Loucy (cell line): ENCODE results near the gene DENND11.

ENCODE experiments used
- H2AFZ ChIP-seq: fragments of 200-600 bp; sonication (generic); 2 replicates; pipeline ENCODE4 v1.6.0; 2016; ENCODE audit warnings: antibody characterized with exemption, mild to moderate bottlenecking, low read length, moderate library complexity
- H3F3A ChIP-seq: fragments of 200-600 bp; 2 replicates; pipeline ENCODE4 v1.6.0; 2016; ENCODE audit warnings: antibody characterized with exemption, low read depth, mild to moderate bottlenecking
- H3K27me3 ChIP-seq: fragments of 200-600 bp; sonication (generic); 2 replicates; pipeline ENCODE4 v1.6.1; 2014; ENCODE audit warnings: low read length, mild to moderate bottlenecking; ENCODE audit not compliant: insufficient read depth, poor library complexity, severe bottlenecking
- H3K36me3 ChIP-seq: fragments of 200-600 bp; sonication (generic); 2 replicates; pipeline ENCODE4 v1.6.1; 2016; ENCODE audit warnings: low read length; ENCODE audit not compliant: insufficient read depth
- H3K4me1 ChIP-seq: fragments of 200-600 bp; sonication (generic); 2 replicates; pipeline ENCODE4 v1.5.1; 2014; ENCODE audit warnings: low read length, mild to moderate bottlenecking; ENCODE audit not compliant: insufficient read depth, poor library complexity, severe bottlenecking
- H3K4me2 ChIP-seq: fragments of 200-600 bp; sonication (generic); 2 replicates; pipeline ENCODE4 v1.6.0; 2014; ENCODE audit warnings: antibody characterized with exemption, low read length, low read depth, mild to moderate bottlenecking; ENCODE audit not compliant: poor library complexity, severe bottlenecking
- H3K4me3 ChIP-seq: fragments of 200-600 bp; sonication (generic); 2 replicates; pipeline ENCODE4 v1.5.1; 2014; ENCODE audit warnings: low read length, mild to moderate bottlenecking, mixed read lengths; ENCODE audit not compliant: poor library complexity, severe bottlenecking
- H3K79me2 ChIP-seq: fragments of 200-600 bp; sonication (generic); 2 replicates; pipeline ENCODE4 v1.6.1; 2014; ENCODE audit warnings: low read length; ENCODE audit not compliant: insufficient read depth
- H3K9ac ChIP-seq: fragments of 200-600 bp; sonication (generic); 2 replicates; pipeline ENCODE4 v1.6.0; 2014; ENCODE audit warnings: mild to moderate bottlenecking, low read depth, low read length, moderate library complexity; ENCODE audit not compliant: poor library complexity, severe bottlenecking
- H3K9me2 ChIP-seq: fragments of 200-600 bp; sonication (generic); replicated peaks from 2 replicates; pipeline ENCODE4 v1.6.1; 2016; ENCODE audit warnings: low read depth, low read length, mixed read lengths
- H3K9me3 ChIP-seq: fragments of 200-600 bp; sonication (generic); 2 replicates; pipeline ENCODE4 v1.6.1; 2014; ENCODE audit warnings: mild to moderate bottlenecking, antibody characterized with exemption, low read length, low read depth; ENCODE audit not compliant: insufficient read depth
- H4K20me1 ChIP-seq: fragments of 200-600 bp; sonication (generic); 2 replicates; pipeline ENCODE4 v1.6.0; 2014; ENCODE audit warnings: antibody characterized with exemption, low read length, mild to moderate bottlenecking; ENCODE audit not compliant: insufficient read depth, poor library complexity, severe bottlenecking
- CTCF ChIP-seq: fragments of 200-600 bp; sonication (generic); conservative IDR thresholded peaks from 2 replicates; pipeline ENCODE4 v1.5.1; 2014; ENCODE audit warnings: mild to moderate bottlenecking, antibody characterized with exemption, low read length
- EZH2phosphoT487 ChIP-seq: fragments of 200-600 bp; IDR thresholded peaks from 2 replicates; pipeline ENCODE4 v1.6.1; 2018; ENCODE audit warnings: antibody characterized with exemption, mild to moderate bottlenecking, moderate library complexity, borderline replicate concordance

Gene DENND11

DNA sequence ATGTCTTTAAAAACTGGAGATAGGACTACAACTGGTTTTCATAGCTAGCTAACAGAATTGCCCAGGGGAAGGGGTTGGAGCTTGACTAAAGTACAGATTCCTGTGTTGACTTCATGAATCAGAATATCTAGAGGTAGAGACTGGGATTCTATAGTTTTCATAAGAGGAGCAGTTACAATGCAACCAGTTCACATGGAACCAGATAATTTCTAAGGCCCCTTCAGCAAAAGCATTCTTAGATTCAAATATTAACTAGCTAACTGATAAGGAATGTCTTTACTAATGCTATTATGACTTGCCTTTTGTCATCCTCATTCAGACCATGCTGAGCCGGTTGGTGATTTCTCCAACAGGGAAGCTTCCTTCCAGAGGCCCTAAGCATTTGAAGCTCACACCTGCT lies 11.9 kb upstream of the DENND11 start:
- TF ChIP-seq EZH2phosphoT487 (no peak), CTCF (no peak)
- Histone ChIP-seq H3K4me3 (no peak overlapping the region), H3K79me2 (no peaks in the 10 kb centered on the region), H3K9me3 (no peaks in the 10 kb centered on the region), H4K20me1 (no peaks in the 10 kb centered on the region), H2AFZ (no peak overlapping the region), H3K4me2 (no peak overlapping the region), H3K27me3 (no peaks in the 10 kb centered on the region), H3K4me1 (no peaks in the 10 kb centered on the region), H3K9ac (no peak overlapping the region), H3K36me3 (no peaks in the 10 kb centered on the region), H3K9me2 (no peaks in the 10 kb centered on the region), H3F3A (no peaks in the 10 kb centered on the region)

GRCh38 chr7:141712603-141713255 lies 10.8 kb upstream of the DENND11 start:
- no peak overlapping the region for H3K9ac ChIP-seq
- no peaks in the 10 kb centered on the region for H3K79me2 ChIP-seq
- H3K4me2 ChIP-seq = no peak overlapping the region
- H3F3A ChIP-seq = no peaks in the 10 kb centered on the region
- no peaks in the 10 kb centered on the region for H3K4me1 ChIP-seq
- H4K20me1 ChIP-seq = no peaks in the 10 kb centered on the region
- no peaks in the 10 kb centered on the region for H3K36me3 ChIP-seq
- TF ChIP-seq EZH2phosphoT487 (no peak), CTCF (no peak)
- H2AFZ ChIP-seq = no peak overlapping the region
- no peaks in the 10 kb centered on the region for H3K27me3 ChIP-seq
- no peak overlapping the region for H3K4me3 ChIP-seq
- no peaks in the 10 kb centered on the region for H3K9me2 ChIP-seq
- H3K9me3 ChIP-seq = no peaks in the 10 kb centered on the region

- Histone ChIP-seq H3K27me3 (no peaks in the 10 kb centered on the region), H3K4me2 (no peak overlapping the region)
- TF ChIP-seq EZH2phosphoT487 = no peak
- peak; percentile 34 for TF ChIP-seq CTCF
These were observed 8.3 kb upstream of the DENND11 start for GRCh38 chr7:141710301-141710700.

More at GRCh38 chr7:141710301-141710700, 8.3 kb upstream of the DENND11 start:
- Histone ChIP-seq H3K36me3 (no peaks in the 10 kb centered on the region), H4K20me1 (no peaks in the 10 kb centered on the region), H3K79me2 (no peaks in the 10 kb centered on the region), H3K4me1 (no peaks in the 10 kb centered on the region), H3K9me3 (no peaks in the 10 kb centered on the region), H3K9ac (no peak overlapping the region), H2AFZ (no peak overlapping the region), H3K9me2 (no peaks in the 10 kb centered on the region), H3K4me3 (no peak overlapping the region), H3F3A (no peaks in the 10 kb centered on the region)
